Astrocyte (in vitro differentiated cells and primary cell): ENCODE measurements around the gene ZNF280D.

Experiments used
- CTCF ChIP-seq: IDR thresholded peaks from 2 replicates; pipeline ENCODE4 v1.5.1; 2011; ENCODE audit warnings: low read depth, mild to moderate bottlenecking, inconsistent platforms, low read length, moderate library complexity; ENCODE audit not compliant: insufficient read depth
- EZH2 ChIP-seq: IDR thresholded peaks from 2 replicates; pipeline ENCODE4 v1.6.1; 2012; ENCODE audit warnings: mild to moderate bottlenecking, low read length, inconsistent platforms; ENCODE audit not compliant: insufficient read depth

- no peak for TF ChIP-seq CTCF
- no peak for TF ChIP-seq EZH2
Observed at GRCh38 chr15:56760186-56760585, 26.9 kb upstream of the ZNF280D start.
